ENCODE measurements around the gene LRRC31. TPM values are rescaled to one million over a fixed set of nuclear protein-coding genes. Genes with fewer than 3 reads are reported as not detected.

Gene LRRC31
- total RNA-seq, 1 donor from 2014 or later = not detected

- intact Hi-C loops (cut with micrococcal nuclease) = no loop called here
Measured at GRCh38 chr3:169815590-169816150, 54.1 kb downstream of the LRRC31 start.

GRCh38 chr3:169813757-169814517, 55.8 kb downstream of the LRRC31 start:
- intact Hi-C loops (cut with micrococcal nuclease) = loop anchor here (1.0 to 5.0 kb wide), 3 partner anchors 49 to 543 kb away; partner anchors contain the start of genes SKIL and TERC
- H3K4me1 Mint-ChIP-seq = peaks cover 32% of the 10 kb centered on the region
- peaks cover 7% of the 10 kb centered on the region for H3K36me3 Mint-ChIP-seq (ENCODE audit: low read depth)
- peak overlapping the region; percentile 91 for H3K27ac Mint-ChIP-seq
- H3K4me3 Mint-ChIP-seq = peak overlapping the region; percentile 92
- H3K9me3 Mint-ChIP-seq = peaks cover 7% of the 10 kb centered on the region
- H3K27me3 Mint-ChIP-seq = peaks cover 25% of the 10 kb centered on the region
- peak; percentile 93 for DNase-seq

More at GRCh38 chr3:169815590-169816150, 54.1 kb downstream of the LRRC31 start:
- peaks cover 24% of the 10 kb centered on the region for H3K4me1 Mint-ChIP-seq
- no peak overlapping the region for H3K27ac Mint-ChIP-seq
- peaks cover 7% of the 10 kb centered on the region for H3K9me3 Mint-ChIP-seq
- peaks cover 37% of the 10 kb centered on the region for H3K27me3 Mint-ChIP-seq
- DNase-seq = no peak
- no peak overlapping the region for H3K4me3 Mint-ChIP-seq
- peaks cover 7% of the 10 kb centered on the region for H3K36me3 Mint-ChIP-seq (ENCODE audit: low read depth)

- peak overlapping the region; percentile 92 for H3K4me3 Mint-ChIP-seq
- intact Hi-C loops (cut with micrococcal nuclease) = loop anchor here (1.0 to 5.0 kb wide), 3 partner anchors 48 to 544 kb away; partner anchors contain the start of genes SKIL and TERC
- H3K36me3 Mint-ChIP-seq (ENCODE audit: low read depth) = peaks cover 8% of the 10 kb centered on the region
- peak overlapping the region; percentile 91 for H3K27ac Mint-ChIP-seq
- peaks cover 7% of the 10 kb centered on the region for H3K9me3 Mint-ChIP-seq
- H3K27me3 Mint-ChIP-seq = peaks cover 20% of the 10 kb centered on the region
- peak; percentile 59 for DNase-seq
- peaks cover 37% of the 10 kb centered on the region for H3K4me1 Mint-ChIP-seq
Measured at GRCh38 chr3:169813278-169813677, 56.5 kb downstream of the LRRC31 start.

- peak; percentile 91 for DNase-seq
- peaks cover 14% of the 10 kb centered on the region for H3K27me3 Mint-ChIP-seq
- peaks cover 7% of the 10 kb centered on the region for H3K9me3 Mint-ChIP-seq
- H3K36me3 Mint-ChIP-seq (ENCODE audit: low read depth) = peaks cover 12% of the 10 kb centered on the region
- peak within 1 kb of the TSS; percentile 91 for H3K27ac Mint-ChIP-seq
- H3K4me3 Mint-ChIP-seq = peak within 1 kb of the TSS; percentile 92
- H3K4me1 Mint-ChIP-seq = peaks cover 40% of the 10 kb centered on the region
- intact Hi-C loops (cut with micrococcal nuclease) = loop anchor here (1.0 to 5.0 kb wide), 4 partner anchors 39 to 545 kb away; partner anchors contain the start of genes MYNN, SKIL and TERC
Measured at GRCh38 chr3:169812332-169813235, 57.2 kb downstream of the LRRC31 start, which contains the start of the genes LRRC34 and LRRIQ4. Gene LRRC34 (minus strand): TSS chr3:169812904. CDS start chr3:169812548, 356 bp downstream. Gene LRRIQ4 (plus strand): TSS chr3:169812870. CDS start chr3:169821922, 9,052 bp downstream.

- peaks cover 7% of the 10 kb centered on the region for H3K9me3 Mint-ChIP-seq
- H3K4me3 Mint-ChIP-seq = peak overlapping the region; percentile 92
- peak overlapping the region; percentile 91 for H3K27ac Mint-ChIP-seq
- peak; percentile 76 for DNase-seq
- H3K36me3 Mint-ChIP-seq (ENCODE audit: low read depth) = peaks cover 12% of the 10 kb centered on the region
- peaks cover 8% of the 10 kb centered on the region for H3K27me3 Mint-ChIP-seq
- peaks cover 40% of the 10 kb centered on the region for H3K4me1 Mint-ChIP-seq
- intact Hi-C loops (cut with micrococcal nuclease) = loop anchor here (1.0 to 5.0 kb wide), 3 partner anchors 38 to 546 kb away; partner anchors contain the start of genes MYNN, SKIL and TERC
Measured at GRCh38 chr3:169811631-169812331, 58.0 kb downstream of the LRRC31 start.

- peak; percentile 60 for DNase-seq
- H3K36me3 Mint-ChIP-seq (ENCODE audit: low read depth) = peaks cover 5% of the 10 kb centered on the region
- H3K4me3 Mint-ChIP-seq = peak overlapping the region; percentile 43
- H3K4me1 Mint-ChIP-seq = peaks cover 38% of the 10 kb centered on the region
- H3K27me3 Mint-ChIP-seq = no peaks in the 10 kb centered on the region
- H3K9me3 Mint-ChIP-seq = no peaks in the 10 kb centered on the region
- H3K27ac Mint-ChIP-seq = peak overlapping the region; percentile 77
- intact Hi-C loops (cut with micrococcal nuclease) = no loop called here
Measured at GRCh38 chr3:169809230-169809795, 60.4 kb downstream of the LRRC31 start.

- Mint-ChIP-seq H3K4me1 (peaks cover 15% of the 10 kb centered on the region), H3K36me3 (ENCODE audit: low read depth) (peaks cover 17% of the 10 kb centered on the region), H3K27ac (no peak overlapping the region), H3K27me3 (no peaks in the 10 kb centered on the region), H3K4me3 (no peak overlapping the region), H3K9me3 (no peaks in the 10 kb centered on the region)
- DNase-seq = no peak
- intact Hi-C loops (cut with micrococcal nuclease) = no loop called here
Measured at GRCh38 chr3:169804681-169805080, 65.1 kb downstream of the LRRC31 start.

GRCh38 chr3:169792359-169792758, 77.4 kb downstream of the LRRC31 start:
- intact Hi-C loops (cut with micrococcal nuclease) = no loop called here
- H3K4me1 Mint-ChIP-seq = peaks cover 6% of the 10 kb centered on the region
- peaks cover 27% of the 10 kb centered on the region for H3K36me3 Mint-ChIP-seq (ENCODE audit: low read depth)
- no peaks in the 10 kb centered on the region for H3K9me3 Mint-ChIP-seq
- H3K27ac Mint-ChIP-seq = no peak overlapping the region
- no peak for DNase-seq
- no peaks in the 10 kb centered on the region for H3K27me3 Mint-ChIP-seq
- no peak overlapping the region for H3K4me3 Mint-ChIP-seq

GRCh38 chr3:169790687-169791429, 78.9 kb downstream of the LRRC31 start:
- intact Hi-C loops (cut with micrococcal nuclease) = loop anchor here (1.0 kb wide), 1 partner anchor 17 kb away; no protein-coding TSS in a partner anchor
- Mint-ChIP-seq H3K36me3 (ENCODE audit: low read depth) (peaks cover 36% of the 10 kb centered on the region), H3K27ac (no peak overlapping the region), H3K27me3 (no peaks in the 10 kb centered on the region), H3K9me3 (no peaks in the 10 kb centered on the region), H3K4me3 (no peak overlapping the region), H3K4me1 (peaks cover 5% of the 10 kb centered on the region)
- DNase-seq = no peak

- H3K36me3 Mint-ChIP-seq (ENCODE audit: low read depth) = peaks cover 41% of the 10 kb centered on the region
- H3K4me1 Mint-ChIP-seq = peaks cover 5% of the 10 kb centered on the region
- no peak overlapping the region for H3K4me3 Mint-ChIP-seq
- no peaks in the 10 kb centered on the region for H3K27me3 Mint-ChIP-seq
- H3K27ac Mint-ChIP-seq = no peak overlapping the region
- intact Hi-C loops (cut with micrococcal nuclease) = no loop called here
- no peaks in the 10 kb centered on the region for H3K9me3 Mint-ChIP-seq
- no peak for DNase-seq
Measured at GRCh38 chr3:169790219-169790618, 79.5 kb downstream of the LRRC31 start.

Measured in activated CD4-positive, alpha-beta T cell treated with anti-CD3 and anti-CD28 coated beads, Interleukin-2, amount 10 ng/mL, durations not matched to agents 24 days and 14 days (primary cell).